ENCODE results near the gene TRIO.

GRCh38 chr5:14299666-14300065, 156.5 kb downstream of the TRIO start:
- TF ChIP-seq, protein P1, sequence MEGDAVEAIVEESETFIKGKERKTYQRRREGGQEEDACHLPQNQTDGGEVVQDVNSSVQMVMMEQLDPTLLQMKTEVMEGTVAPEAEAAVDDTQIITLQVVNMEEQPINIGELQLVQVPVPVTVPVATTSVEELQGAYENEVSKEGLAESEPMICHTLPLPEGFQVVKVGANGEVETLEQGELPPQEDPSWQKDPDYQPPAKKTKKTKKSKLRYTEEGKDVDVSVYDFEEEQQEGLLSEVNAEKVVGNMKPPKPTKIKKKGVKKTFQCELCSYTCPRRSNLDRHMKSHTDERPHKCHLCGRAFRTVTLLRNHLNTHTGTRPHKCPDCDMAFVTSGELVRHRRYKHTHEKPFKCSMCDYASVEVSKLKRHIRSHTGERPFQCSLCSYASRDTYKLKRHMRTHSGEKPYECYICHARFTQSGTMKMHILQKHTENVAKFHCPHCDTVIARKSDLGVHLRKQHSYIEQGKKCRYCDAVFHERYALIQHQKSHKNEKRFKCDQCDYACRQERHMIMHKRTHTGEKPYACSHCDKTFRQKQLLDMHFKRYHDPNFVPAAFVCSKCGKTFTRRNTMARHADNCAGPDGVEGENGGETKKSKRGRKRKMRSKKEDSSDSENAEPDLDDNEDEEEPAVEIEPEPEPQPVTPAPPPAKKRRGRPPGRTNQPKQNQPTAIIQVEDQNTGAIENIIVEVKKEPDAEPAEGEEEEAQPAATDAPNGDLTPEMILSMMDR (IDR thresholded peaks at IDR 0.05): no peak
- no peak for TF ChIP-seq POLR2A (IDR thresholded peaks at IDR 0.05)
